ENCODE results near the gene CISTR. TPM values are rescaled to one million over a fixed set of nuclear protein-coding genes. Genes with fewer than 3 reads are reported as not detected.

CISTR gene
- total and polyA plus RNA-seq, 4 donors, result not detected

GRCh38 chr12:53755893-53756292 is 4.1 kb upstream of the CISTR start:
- no peak for DNase-seq
- Histone ChIP-seq H3K36me3 (ENCODE audit: control insufficient read depth in 4 of 4, insufficient read depth in 4 of 4, low read length in 4 of 4) (no peaks in the 10 kb centered on the region), H3K9ac (ENCODE audit: insufficient read depth in 1 of 2, low read length in 2 of 2) (no peak overlapping the region), H3K27ac (ENCODE audit: low read depth in 1 of 2, low read length in 1 of 2) (no peak overlapping the region), H3K9me3 (ENCODE audit: control insufficient read depth in 4 of 4, insufficient read depth in 3 of 4, low read length in 3 of 4) (no peaks in the 10 kb centered on the region), H3K4me3 (no peak overlapping the region), H3K27me3 (ENCODE audit: control insufficient read depth in 3 of 3, insufficient read depth in 3 of 3, low read length in 2 of 3) (peaks cover 0 to 80% (median 54%) of the 10 kb centered on the region in 3 donors), H3K4me1 (ENCODE audit: control insufficient read depth in 5 of 5, insufficient read depth in 5 of 5, low read length in 5 of 5) (peaks cover 0 to 18% (median 2%) of the 10 kb centered on the region in 5 donors)
- 29 to 53% methylated on average over 3 of the region's 3 CpGs for WGBS, 2 donors
- TF ChIP-seq, protein P1, sequence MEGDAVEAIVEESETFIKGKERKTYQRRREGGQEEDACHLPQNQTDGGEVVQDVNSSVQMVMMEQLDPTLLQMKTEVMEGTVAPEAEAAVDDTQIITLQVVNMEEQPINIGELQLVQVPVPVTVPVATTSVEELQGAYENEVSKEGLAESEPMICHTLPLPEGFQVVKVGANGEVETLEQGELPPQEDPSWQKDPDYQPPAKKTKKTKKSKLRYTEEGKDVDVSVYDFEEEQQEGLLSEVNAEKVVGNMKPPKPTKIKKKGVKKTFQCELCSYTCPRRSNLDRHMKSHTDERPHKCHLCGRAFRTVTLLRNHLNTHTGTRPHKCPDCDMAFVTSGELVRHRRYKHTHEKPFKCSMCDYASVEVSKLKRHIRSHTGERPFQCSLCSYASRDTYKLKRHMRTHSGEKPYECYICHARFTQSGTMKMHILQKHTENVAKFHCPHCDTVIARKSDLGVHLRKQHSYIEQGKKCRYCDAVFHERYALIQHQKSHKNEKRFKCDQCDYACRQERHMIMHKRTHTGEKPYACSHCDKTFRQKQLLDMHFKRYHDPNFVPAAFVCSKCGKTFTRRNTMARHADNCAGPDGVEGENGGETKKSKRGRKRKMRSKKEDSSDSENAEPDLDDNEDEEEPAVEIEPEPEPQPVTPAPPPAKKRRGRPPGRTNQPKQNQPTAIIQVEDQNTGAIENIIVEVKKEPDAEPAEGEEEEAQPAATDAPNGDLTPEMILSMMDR (IDR thresholded peaks at IDR 0.05; ENCODE audit: control extremely low read depth, extremely low read depth), result no peak
- ATAC-seq (ENCODE audit: insufficient read depth, low FRiP score), result no peak

- ATAC-seq (ENCODE audit: insufficient read depth, low FRiP score), result no peak
- WGBS, 2 donors, result 79% methylated on average over 4 of the region's 4 CpGs
Measured at GRCh38 chr12:53755451-53755891, 3.7 kb upstream of the CISTR start.

GRCh38 chr12:53754633-53755264 is 3.0 kb upstream of the CISTR start:
- no peak overlapping the region for H3K9ac ChIP-seq (ENCODE audit: insufficient read depth in 1 of 2, low read length in 2 of 2)
- H3K4me1 ChIP-seq (ENCODE audit: control insufficient read depth in 5 of 5, insufficient read depth in 5 of 5, low read length in 5 of 5), result peaks cover 0 to 21% (median 5%) of the 10 kb centered on the region in 5 donors
- H3K27me3 ChIP-seq (ENCODE audit: control insufficient read depth in 3 of 3, insufficient read depth in 3 of 3, low read length in 2 of 3), result peaks cover 0 to 84% (median 66%) of the 10 kb centered on the region in 3 donors
- DNase-seq (peak; percentile 42 to 71 (median 64)), ATAC-seq (ENCODE audit: insufficient read depth, low FRiP score) (no peak)
- H3K27ac ChIP-seq (ENCODE audit: low read depth in 1 of 2, low read length in 1 of 2), result no peak overlapping the region
- WGBS, 2 donors, result 14 to 33% methylated on average over 4 of the region's 4 CpGs
- H3K36me3 ChIP-seq (ENCODE audit: control insufficient read depth in 4 of 4, insufficient read depth in 4 of 4, low read length in 4 of 4), result no peaks in the 10 kb centered on the region
- H3K4me3 ChIP-seq, result no peak overlapping the region
- TF ChIP-seq, protein P1 (IDR thresholded peaks at IDR 0.05; ENCODE audit: control extremely low read depth, extremely low read depth), result no peak
- H3K9me3 ChIP-seq (ENCODE audit: control insufficient read depth in 4 of 4, insufficient read depth in 3 of 4, low read length in 3 of 4), result no peaks in the 10 kb centered on the region

More at GRCh38 chr12:53755451-53755891, 3.7 kb upstream of the CISTR start:
- Histone ChIP-seq H3K27me3 (ENCODE audit: control insufficient read depth in 3 of 3, insufficient read depth in 3 of 3, low read length in 2 of 3) (peaks cover 0 to 82% (median 58%) of the 10 kb centered on the region in 3 donors), H3K9me3 (ENCODE audit: control insufficient read depth in 4 of 4, insufficient read depth in 3 of 4, low read length in 3 of 4) (no peaks in the 10 kb centered on the region), H3K36me3 (ENCODE audit: control insufficient read depth in 4 of 4, insufficient read depth in 4 of 4, low read length in 4 of 4) (no peaks in the 10 kb centered on the region), H3K4me1 (ENCODE audit: control insufficient read depth in 5 of 5, insufficient read depth in 5 of 5, low read length in 5 of 5) (peaks cover 0 to 21% (median 5%) of the 10 kb centered on the region in 5 donors), H3K4me3 (no peak overlapping the region), H3K9ac (ENCODE audit: insufficient read depth in 1 of 2, low read length in 2 of 2) (no peak overlapping the region), H3K27ac (ENCODE audit: low read depth in 1 of 2, low read length in 1 of 2) (no peak overlapping the region)
- no peak for DNase-seq
- TF ChIP-seq, protein P1 (IDR thresholded peaks at IDR 0.05; ENCODE audit: control extremely low read depth, extremely low read depth), result no peak
